Posterior cingulate gyrus (tissue), 11 donors: ENCODE measurements around the gene NAALADL2.

Experiments
- DNase-seq, 10 donors: peaks; one replicate each; pipeline versions ENCODE4 v3.0.0 to v3.0.0-alpha.2; 2020 to 2021; ENCODE audit warnings: mixed read lengths in 3 of 10
- intact Hi-C: fragments of 100-400 bp; cut with DNase I; formaldehyde crosslinking; loops from one replicate; pipeline ENCODE4 v1.15.1; 2023

NAALADL2 gene

GRCh38 chr3:175692256-175692655 lies 833.1 kb downstream of the NAALADL2 start:
- intact Hi-C loops, result no loop called here
- DNase-seq, result no peak

GRCh38 chr3:175695251-175695650 lies 836.1 kb downstream of the NAALADL2 start:
- no peak for DNase-seq
- intact Hi-C loops, result no loop called here

- intact Hi-C loops, result no loop called here
- no peak for DNase-seq
Observed at GRCh38 chr3:175702956-175703355, 843.8 kb downstream of the NAALADL2 start.

GRCh38 chr3:175704366-175705055 lies 845.4 kb downstream of the NAALADL2 start:
- intact Hi-C loops, result no loop called here
- DNase-seq, result no peak

GRCh38 chr3:175713268-175713667 lies 854.1 kb downstream of the NAALADL2 start:
- DNase-seq, result no peak
- intact Hi-C loops, result no loop called here

GRCh38 chr3:175716446-175716845 lies 857.3 kb downstream of the NAALADL2 start:
- DNase-seq, result no peak
- intact Hi-C loops, result no loop called here

GRCh38 chr3:175726228-175726627 lies 867.1 kb downstream of the NAALADL2 start:
- no peak for DNase-seq
- intact Hi-C loops, result no loop called here

- DNase-seq, result no peak
- intact Hi-C loops, result no loop called here
Observed at GRCh38 chr3:175728566-175728965, 869.4 kb downstream of the NAALADL2 start.

GRCh38 chr3:175729466-175729865 lies 870.3 kb downstream of the NAALADL2 start:
- intact Hi-C loops, result no loop called here
- DNase-seq, result no peak

GRCh38 chr3:175731543-175731942 lies 872.4 kb downstream of the NAALADL2 start:
- no peak for DNase-seq
- intact Hi-C loops, result no loop called here

GRCh38 chr3:175732017-175732416 lies 872.9 kb downstream of the NAALADL2 start:
- DNase-seq, result no peak
- intact Hi-C loops, result no loop called here

- intact Hi-C loops, result no loop called here
Observed at GRCh38 chr3:175735866-175736265, 876.7 kb downstream of the NAALADL2 start.

GRCh38 chr3:175737646-175738572 lies 878.8 kb downstream of the NAALADL2 start:
- peak in 2 of 10 donors; percentile 44 to 46 for DNase-seq
- intact Hi-C loops, result no loop called here

More at GRCh38 chr3:175735866-175736265, 876.7 kb downstream of the NAALADL2 start:
- DNase-seq, result no peak

GRCh38 chr3:175741951-175742350 lies 882.8 kb downstream of the NAALADL2 start:
- intact Hi-C loops, result no loop called here
- no peak for DNase-seq

GRCh38 chr3:175743733-175744400 lies 884.7 kb downstream of the NAALADL2 start:
- no peak for DNase-seq
- intact Hi-C loops, result no loop called here

GRCh38 chr3:175746308-175746707 lies 887.2 kb downstream of the NAALADL2 start:
- no peak for DNase-seq
- intact Hi-C loops, result no loop called here

- intact Hi-C loops, result no loop called here
- no peak for DNase-seq
Observed at GRCh38 chr3:175748087-175748730, 889.1 kb downstream of the NAALADL2 start.

- DNase-seq, result no peak
- intact Hi-C loops, result no loop called here
Observed at GRCh38 chr3:175749981-175750380, 890.8 kb downstream of the NAALADL2 start.

- intact Hi-C loops, result no loop called here
- DNase-seq, result no peak
Observed at GRCh38 chr3:175751089-175751488, 892.0 kb downstream of the NAALADL2 start.

GRCh38 chr3:175763948-175764347 lies 904.8 kb downstream of the NAALADL2 start:
- intact Hi-C loops, result no loop called here
- DNase-seq, result no peak

- intact Hi-C loops, result no loop called here
- no peak for DNase-seq
Observed at GRCh38 chr3:175764722-175765121, 905.6 kb downstream of the NAALADL2 start.
